HepG2 (cell line): ENCODE data around the gene DSTN. TPM values are rescaled to one million over a fixed set of nuclear protein-coding genes. Genes with fewer than 3 reads are reported as not detected.

Experiments
- AGO1 ChIP-seq: fragments of 200-400 bp; formaldehyde crosslinking; IDR thresholded peaks from 2 replicates; pipeline ENCODE4 v1.6.1; 2017; ENCODE audit warnings: mild to moderate bottlenecking, low read depth, low read length, moderate library complexity; ENCODE audit not compliant: poor library complexity, severe bottlenecking
- BCL6 ChIP-seq: IDR thresholded peaks from 2 replicates; pipeline ENCODE4 v1.6.1; 2016; ENCODE audit warnings: missing genetic modification reagents, missing compliant biosample characterization
- ETV5 ChIP-seq: IDR thresholded peaks from 2 replicates; pipeline ENCODE4 v1.6.1; 2018; ENCODE audit warnings: missing biosample characterization, missing genetic modification reagents, inconsistent platforms, borderline replicate concordance
- HOXA9 ChIP-seq: sonication (generic); formaldehyde crosslinking; IDR thresholded peaks from 2 replicates; pipeline ENCODE4 v1.8.1; 2022; ENCODE audit warnings: missing genetic modification reagents, mild to moderate bottlenecking, moderate library complexity, borderline replicate concordance
- MLXIP ChIP-seq: sonication (generic); formaldehyde crosslinking; IDR thresholded peaks from 2 replicates; pipeline ENCODE4 v1.9.0; 2021; ENCODE audit warnings: missing genetic modification reagents, borderline replicate concordance
- MTERF4 ChIP-seq: sonication (generic); formaldehyde crosslinking; IDR thresholded peaks from 2 replicates; pipeline ENCODE4 v1.8.0; 2023; ENCODE audit warnings: mild to moderate bottlenecking, missing genetic modification reagents
- MTF1 ChIP-seq: sonication (generic); formaldehyde crosslinking; IDR thresholded peaks from 2 replicates; pipeline ENCODE4 v1.5.0; 2020; ENCODE audit warnings: missing genetic modification reagents
- PHF8 ChIP-seq: sonication (generic); formaldehyde crosslinking; IDR thresholded peaks from 2 replicates; pipeline ENCODE4 v1.5.0; 2020; ENCODE audit warnings: missing genetic modification reagents
- SIN3B ChIP-seq: fragments of 150-350 bp; IDR thresholded peaks from 2 replicates; pipeline ENCODE4 v1.6.1; 2014; ENCODE audit warnings: low read length
- SNAPC2 ChIP-seq: sonication (generic); formaldehyde crosslinking; IDR thresholded peaks from 2 replicates; pipeline ENCODE4 v1.8.1; 2022; ENCODE audit warnings: mild to moderate bottlenecking, missing genetic modification reagents
- SP2 ChIP-seq: sonication (generic); formaldehyde crosslinking; IDR thresholded peaks from 2 replicates; pipeline ENCODE4 v1.5.1; 2020; ENCODE audit warnings: mild to moderate bottlenecking, missing genetic modification reagents
- SRF ChIP-seq: IDR thresholded peaks from 2 replicates; pipeline ENCODE4 v1.6.1; 2011; ENCODE audit warnings: mild to moderate bottlenecking, low read depth, low read length, moderate library complexity
- THAP8 ChIP-seq: sonication (generic); formaldehyde crosslinking; IDR thresholded peaks from 2 replicates; pipeline ENCODE4 v1.5.1; 2020; ENCODE audit warnings: missing genetic modification reagents, mild to moderate bottlenecking, borderline replicate concordance
- ZNF235 ChIP-seq: sonication (generic); formaldehyde crosslinking; IDR thresholded peaks from 2 replicates; pipeline ENCODE4 v1.8.1; 2023; ENCODE audit warnings: mild to moderate bottlenecking, missing genetic modification reagents, borderline replicate concordance
- ZNF276 ChIP-seq: sonication (generic); formaldehyde crosslinking; IDR thresholded peaks from 2 replicates; pipeline ENCODE4 v1.4.0; 2020; ENCODE audit warnings: mild to moderate bottlenecking, low read depth, missing genetic modification reagents
- ZNF329 ChIP-seq: sonication (generic); formaldehyde crosslinking; IDR thresholded peaks from 2 replicates; pipeline ENCODE4 v1.9.0; 2021; ENCODE audit warnings: low read depth, mild to moderate bottlenecking, missing genetic modification reagents
- ZNF333 ChIP-seq: sonication (generic); formaldehyde crosslinking; IDR thresholded peaks from 2 replicates; pipeline ENCODE4 v1.4.0; 2020; ENCODE audit warnings: mild to moderate bottlenecking, missing genetic modification reagents, borderline replicate concordance
- ZNF550 ChIP-seq: sonication (generic); formaldehyde crosslinking; IDR thresholded peaks from 2 replicates; pipeline ENCODE4 v1.4.0; 2020; ENCODE audit warnings: mild to moderate bottlenecking, missing genetic modification reagents, borderline replicate concordance
- ZNF775 ChIP-seq: sonication (generic); formaldehyde crosslinking; IDR thresholded peaks from 2 replicates; pipeline ENCODE4 v1.4.0; 2020; ENCODE audit warnings: missing genetic modification reagents, mild to moderate bottlenecking, moderate library complexity, borderline replicate concordance
- ZNF780A ChIP-seq: sonication (generic); formaldehyde crosslinking; IDR thresholded peaks from 2 replicates; pipeline ENCODE4 v1.8.0; 2022; ENCODE audit warnings: mild to moderate bottlenecking, missing genetic modification reagents, moderate library complexity
- ZSCAN12 ChIP-seq: sonication (generic); formaldehyde crosslinking; IDR thresholded peaks from 2 replicates; pipeline ENCODE4 v1.9.0; 2021; ENCODE audit warnings: mild to moderate bottlenecking, missing genetic modification reagents
- polyA plus RNA-seq, 8 experiments: library from polyadenylated mRNA; depleted of rRNA in 3 of 8; stranded (reverse) in 7 of 8; unstranded in 1 of 8; fragments of >200 nt; fragmentation: Illumina TruSeq in 4 of 8; extraction: Trizol in 4 of 8; gene quantifications; 2 replicates each; pipeline versions ENCODE4 v1.2.1 to v1.2.3, GENCODE V29; 2011 to 2016; ENCODE audit warnings: low read depth in 4 of 8, missing spikeins in 1 of 8, mixed read lengths in 1 of 8; ENCODE audit not compliant: insufficient read depth in 1 of 8
- total RNA-seq, 5 experiments: library from RNA; depleted of rRNA; stranded (reverse); fragments of >200 nt; fragmentation: Illumina TruSeq; extraction: Trizol; gene quantifications; 2 replicates each; pipeline ENCODE4 v1.2.3, GENCODE V29; 2016; ENCODE audit warnings: low read depth in 1 of 5
- TF ChIP-seq, protein P1 (sequence below): sonication (generic); formaldehyde crosslinking; IDR thresholded peaks from 2 replicates; pipeline ENCODE4; 2020; ENCODE audit warnings: missing genetic modification reagents, mild to moderate bottlenecking, borderline replicate concordance

DSTN gene
- total and polyA plus RNA-seq, 2 of the 13 experiments (the other 11 are each of a cell fraction or from before 2014, with no cell fraction given) = 27.6 to 106 TPM

GRCh38 chr20:17629678-17630089 lies 59.8 kb downstream of the DSTN start (continued):
- TF ChIP-seq SNAPC2 (CRISPR knock-in tag) (no peak), HOXA9 (CRISPR knock-in tag) (no peak), SIN3B (no peak), SRF (no peak), ZNF780A (no peak), ZNF775 (CRISPR knock-in tag) (no peak), THAP8 (CRISPR knock-in tag) (0 out of 2 replicates have a peak, but pooled peaks have one; percentile 48), ZNF276 (CRISPR knock-in tag) (no peak), MTF1 (no peak), ZNF235 (no peak), AGO1 (peak; percentile 69), PHF8 (no peak), ETV5 (no peak), ZNF550 (CRISPR knock-in tag) (no peak), MLXIP (no peak), MTERF4 (no peak), BCL6 (CRISPR knock-in tag) (no peak), ZSCAN12 (CRISPR knock-in tag) (no peak), SP2 (CRISPR knock-in tag) (0 out of 2 replicates have a peak, but pooled peaks have one; percentile 28), ZNF333 (CRISPR knock-in tag) (no peak), ZNF329 (no peak)
- TF ChIP-seq, protein P1, sequence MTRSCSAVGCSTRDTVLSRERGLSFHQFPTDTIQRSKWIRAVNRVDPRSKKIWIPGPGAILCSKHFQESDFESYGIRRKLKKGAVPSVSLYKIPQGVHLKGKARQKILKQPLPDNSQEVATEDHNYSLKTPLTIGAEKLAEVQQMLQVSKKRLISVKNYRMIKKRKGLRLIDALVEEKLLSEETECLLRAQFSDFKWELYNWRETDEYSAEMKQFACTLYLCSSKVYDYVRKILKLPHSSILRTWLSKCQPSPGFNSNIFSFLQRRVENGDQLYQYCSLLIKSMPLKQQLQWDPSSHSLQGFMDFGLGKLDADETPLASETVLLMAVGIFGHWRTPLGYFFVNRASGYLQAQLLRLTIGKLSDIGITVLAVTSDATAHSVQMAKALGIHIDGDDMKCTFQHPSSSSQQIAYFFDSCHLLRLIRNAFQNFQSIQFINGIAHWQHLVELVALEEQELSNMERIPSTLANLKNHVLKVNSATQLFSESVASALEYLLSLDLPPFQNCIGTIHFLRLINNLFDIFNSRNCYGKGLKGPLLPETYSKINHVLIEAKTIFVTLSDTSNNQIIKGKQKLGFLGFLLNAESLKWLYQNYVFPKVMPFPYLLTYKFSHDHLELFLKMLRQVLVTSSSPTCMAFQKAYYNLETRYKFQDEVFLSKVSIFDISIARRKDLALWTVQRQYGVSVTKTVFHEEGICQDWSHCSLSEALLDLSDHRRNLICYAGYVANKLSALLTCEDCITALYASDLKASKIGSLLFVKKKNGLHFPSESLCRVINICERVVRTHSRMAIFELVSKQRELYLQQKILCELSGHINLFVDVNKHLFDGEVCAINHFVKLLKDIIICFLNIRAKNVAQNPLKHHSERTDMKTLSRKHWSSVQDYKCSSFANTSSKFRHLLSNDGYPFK (CRISPR knock-in tag) = no peak
